Central memory CD8-positive, alpha-beta T cell (primary cell): ENCODE data around the gene UGT1A5.
"Not testable (repeated sequence)": the region's sequence is repeated elsewhere in the genome, so short reads cannot be mapped to it uniquely, and the experiment has no call there.

Experiments
- ATAC-seq: fragments of 150-1000 bp; cut with Tn5 transposase; replicated peaks from 2 replicates; pipeline ENCODE4 v1.10.0; 2022; ENCODE audit warnings: mild to moderate bottlenecking, moderate FRiP score, moderate number of reproducible peaks; ENCODE audit not compliant: poor library complexity, severe bottlenecking; ENCODE audit errors: extremely low read depth
- DNase-seq, 2 donors: peaks; one replicate each; pipeline ENCODE4 v3.0.0; 2021; ENCODE audit warnings: low spot score in 2 of 2
- H3K27ac Mint-ChIP-seq: one replicate; pipeline ENCODE4 v1.8.0; 2022; ENCODE audit warnings: low read depth, mild to moderate bottlenecking, moderate library complexity, mixed read lengths
- H3K27me3 Mint-ChIP-seq: one replicate; pipeline ENCODE4 v1.8.0; 2022; ENCODE audit warnings: mixed read lengths
- H3K36me3 Mint-ChIP-seq: one replicate; pipeline ENCODE4 v1.8.0; 2022; ENCODE audit warnings: mild to moderate bottlenecking, moderate library complexity, mixed read lengths; ENCODE audit not compliant: insufficient read depth
- H3K4me1 Mint-ChIP-seq: one replicate; pipeline ENCODE4 v1.8.0; 2022; ENCODE audit warnings: mixed read lengths
- H3K4me3 Mint-ChIP-seq: one replicate; pipeline ENCODE4 v1.8.0; 2022; ENCODE audit warnings: mild to moderate bottlenecking, moderate library complexity, mixed read lengths
- H3K9me3 Mint-ChIP-seq: one replicate; pipeline ENCODE4 v1.8.0; 2022; ENCODE audit warnings: mixed read lengths

UGT1A5 gene

DNA sequence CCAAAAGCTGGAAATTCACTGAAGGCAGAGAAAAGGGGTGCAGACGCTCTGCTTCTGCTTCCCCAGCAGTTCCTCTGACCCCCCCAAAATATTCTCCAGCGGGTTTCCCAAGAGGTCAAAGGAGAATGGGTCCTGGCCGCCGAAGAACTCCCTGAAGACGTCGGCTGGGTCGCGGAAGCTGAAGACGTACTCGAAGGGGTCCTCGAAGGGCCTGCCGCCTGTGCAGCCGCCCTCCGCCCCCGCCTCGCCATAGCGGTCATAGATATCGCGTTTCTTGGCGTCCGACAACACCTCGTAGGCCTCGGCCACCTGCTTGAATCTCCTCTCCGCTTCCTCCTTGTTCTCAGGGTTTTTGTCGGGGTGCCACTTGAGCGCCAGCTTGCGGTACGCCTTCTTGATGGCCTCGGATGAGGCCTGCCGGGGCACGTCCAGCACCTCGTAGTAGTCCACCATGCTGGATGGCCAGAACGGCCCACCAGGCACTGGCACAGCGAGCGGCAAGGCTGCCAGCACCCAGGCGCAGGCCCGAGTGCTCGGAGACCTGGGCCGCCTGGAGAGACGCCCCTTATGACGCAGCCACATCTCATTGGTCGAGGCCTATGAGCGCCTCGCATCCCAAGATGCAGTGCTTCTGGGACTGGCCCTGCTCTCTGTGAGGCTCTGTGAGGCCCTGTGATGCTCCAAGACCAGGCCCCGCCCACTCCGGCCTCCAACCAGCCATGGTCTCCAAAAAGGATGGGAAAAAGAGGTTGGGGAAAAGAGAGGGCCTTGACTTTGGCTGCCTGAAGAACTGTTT lies 31.0 kb downstream of the UGT1A5 start:
- DNase-seq, result no peak
- H3K9me3 Mint-ChIP-seq, result no peaks in the 10 kb centered on the region
- ATAC-seq, result no peak
- no peak overlapping the region for H3K4me3 Mint-ChIP-seq
- no peaks in the 10 kb centered on the region for H3K4me1 Mint-ChIP-seq
- peaks cover 60% of the 10 kb centered on the region for H3K27me3 Mint-ChIP-seq
- no peak overlapping the region for H3K27ac Mint-ChIP-seq
- no peaks in the 10 kb centered on the region for H3K36me3 Mint-ChIP-seq

- no peaks in the 10 kb centered on the region for H3K9me3 Mint-ChIP-seq
- H3K27me3 Mint-ChIP-seq, result peaks cover 60% of the 10 kb centered on the region
- ATAC-seq (no peak), DNase-seq (no peak)
- no peak overlapping the region for H3K27ac Mint-ChIP-seq
- H3K36me3 Mint-ChIP-seq, result no peaks in the 10 kb centered on the region
- no peaks in the 10 kb centered on the region for H3K4me1 Mint-ChIP-seq
- H3K4me3 Mint-ChIP-seq, result no peak overlapping the region
Observed at GRCh38 chr2:233745073-233745755, 32.5 kb downstream of the UGT1A5 start.

- not testable (repeated sequence) for H3K4me3 Mint-ChIP-seq, H3K27ac Mint-ChIP-seq, H3K36me3 Mint-ChIP-seq, H3K9me3 Mint-ChIP-seq, ATAC-seq, DNase-seq, H3K4me1 Mint-ChIP-seq
- peaks cover 58% of the 10 kb centered on the region for H3K27me3 Mint-ChIP-seq
Observed at GRCh38 chr2:233745838-233746237, 33.1 kb downstream of the UGT1A5 start.

- Mint-ChIP-seq H3K27ac (no peak overlapping the region), H3K4me3 (no peak overlapping the region), H3K9me3 (no peaks in the 10 kb centered on the region), H3K36me3 (no peaks in the 10 kb centered on the region), H3K4me1 (no peaks in the 10 kb centered on the region), H3K27me3 (peaks cover 58% of the 10 kb centered on the region)
- DNase-seq (no peak), ATAC-seq (no peak)
Observed at GRCh38 chr2:233746475-233747282, 34.0 kb downstream of the UGT1A5 start.

DNA sequence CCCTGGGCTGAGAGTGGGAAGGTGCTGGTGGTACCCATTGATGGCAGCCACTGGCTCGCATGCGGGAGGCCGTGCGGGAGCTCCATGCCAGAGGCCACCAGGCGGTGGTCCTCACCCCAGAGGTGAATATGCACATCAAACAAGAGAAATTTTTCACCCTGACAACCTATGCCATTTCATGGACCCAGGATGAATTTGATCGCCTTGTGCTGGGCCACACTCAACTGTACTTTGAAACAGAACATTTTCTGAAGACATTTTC lies 34.5 kb downstream of the UGT1A5 start:
- Mint-ChIP-seq H3K27ac (no peak overlapping the region), H3K27me3 (peaks cover 64% of the 10 kb centered on the region), H3K9me3 (no peaks in the 10 kb centered on the region), H3K4me3 (no peak overlapping the region), H3K4me1 (no peaks in the 10 kb centered on the region), H3K36me3 (no peaks in the 10 kb centered on the region)
- ATAC-seq (no peak), DNase-seq (no peak)

DNA sequence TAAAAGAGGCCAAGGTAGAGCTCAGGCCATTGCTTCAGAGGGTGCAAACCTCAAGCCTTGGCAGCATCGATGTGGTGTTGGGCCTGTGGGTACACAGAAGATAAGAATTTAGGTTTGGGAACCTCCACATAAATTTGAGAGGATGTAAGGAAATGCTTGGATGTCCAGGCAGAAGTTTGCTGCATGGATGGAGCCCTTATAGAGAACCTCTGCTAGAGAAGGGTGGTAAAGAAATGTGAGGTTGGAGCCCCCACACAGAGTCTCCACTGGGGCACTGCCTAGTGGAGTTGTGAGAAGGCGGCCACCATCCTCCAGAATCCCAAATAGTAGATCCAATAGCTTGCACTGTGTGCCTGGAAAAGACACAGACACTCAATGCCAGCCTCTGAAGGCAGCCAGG lies 38.0 kb downstream of the UGT1A5 start:
- H3K9me3 Mint-ChIP-seq, H3K27ac Mint-ChIP-seq, H3K4me1 Mint-ChIP-seq, H3K4me3 Mint-ChIP-seq, ATAC-seq, H3K36me3 Mint-ChIP-seq, DNase-seq: not testable (repeated sequence)
- H3K27me3 Mint-ChIP-seq, result peaks cover 80% of the 10 kb centered on the region

DNA sequence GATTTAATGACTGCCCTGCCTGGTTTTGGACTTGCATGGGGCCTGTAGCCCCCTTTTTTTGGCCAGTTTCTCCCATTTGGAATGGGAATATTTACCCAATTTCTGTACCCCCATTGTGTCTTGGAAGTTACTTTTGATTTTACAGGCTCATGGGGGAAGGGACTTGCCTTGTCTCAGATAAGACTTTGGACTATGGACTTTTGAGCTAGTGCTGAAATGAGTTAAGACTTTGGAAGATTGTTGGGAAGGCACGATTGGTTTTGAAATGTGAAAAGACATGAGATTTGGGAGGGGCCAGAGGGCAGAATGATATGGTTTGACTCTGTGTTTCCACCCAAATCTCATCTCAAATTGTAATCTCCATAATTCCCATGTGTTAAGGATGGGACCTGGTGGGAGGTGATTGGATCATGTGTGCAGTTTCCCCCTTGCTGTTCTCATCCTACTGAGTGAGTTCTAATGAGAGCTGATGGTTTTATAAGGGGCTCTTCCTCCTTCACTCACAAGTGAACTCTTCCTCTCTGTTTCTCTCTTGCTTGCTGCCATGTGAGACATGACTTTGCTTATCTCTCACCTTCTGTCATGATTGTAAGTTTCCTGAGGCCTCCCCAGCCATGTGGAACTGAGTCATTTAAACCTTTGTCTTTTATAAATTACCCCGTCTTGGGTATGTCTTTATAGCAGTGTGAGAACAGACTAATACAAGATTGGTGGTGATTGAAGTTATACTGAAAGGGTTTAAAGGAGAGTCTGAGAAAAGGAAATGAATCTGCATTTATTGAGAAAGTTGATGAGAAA lies 38.7 kb downstream of the UGT1A5 start:
- H3K9me3 Mint-ChIP-seq, result not testable (repeated sequence)

GRCh38 chr2:233754872-233755611 lies 42.3 kb downstream of the UGT1A5 start:
- no peak for ATAC-seq
- DNase-seq, result no peak
- Mint-ChIP-seq H3K27me3 (peaks cover 49% of the 10 kb centered on the region), H3K27ac (no peak overlapping the region), H3K4me1 (no peaks in the 10 kb centered on the region), H3K4me3 (no peak overlapping the region), H3K9me3 (no peaks in the 10 kb centered on the region), H3K36me3 (peaks cover 1% of the 10 kb centered on the region)

More for the DNA sequence above, 38.7 kb downstream of the UGT1A5 start:
- H3K4me3 Mint-ChIP-seq, H3K27ac Mint-ChIP-seq, H3K36me3 Mint-ChIP-seq, DNase-seq, ATAC-seq, H3K4me1 Mint-ChIP-seq: not testable (repeated sequence)
- peaks cover 76% of the 10 kb centered on the region for H3K27me3 Mint-ChIP-seq

DNA sequence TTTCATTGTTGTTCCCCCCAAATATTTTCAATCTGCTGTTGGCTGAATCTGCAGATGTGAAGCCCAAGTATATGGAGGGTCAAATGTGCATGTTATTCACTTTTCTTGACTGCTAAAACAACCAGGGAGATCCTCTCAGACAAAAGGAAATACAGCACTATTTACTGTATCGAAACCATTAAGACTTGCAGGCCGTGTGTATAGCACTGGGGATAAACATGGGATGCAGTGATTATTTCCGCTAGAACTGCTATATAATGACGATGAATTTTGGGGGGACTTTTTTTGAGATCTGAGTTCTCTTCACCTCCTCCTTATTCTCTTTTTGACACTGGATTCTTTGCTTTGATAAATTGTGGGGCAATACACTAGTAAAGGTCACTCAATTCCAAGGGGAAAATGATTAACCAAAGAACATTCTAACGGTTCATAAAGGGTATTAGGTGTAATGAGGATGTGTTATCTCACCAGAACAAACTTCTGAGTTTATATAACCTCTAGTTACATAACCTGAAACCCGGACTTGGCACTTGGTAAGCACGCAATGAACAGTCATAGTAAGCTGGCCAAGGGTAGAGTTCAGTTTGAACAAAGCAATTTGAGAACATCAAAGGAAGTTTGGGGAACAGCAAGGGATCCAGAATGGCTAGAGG lies 43.8 kb downstream of the UGT1A5 start:
- H3K4me1 Mint-ChIP-seq, result no peaks in the 10 kb centered on the region
- ATAC-seq (no peak), DNase-seq (no peak)
- no peaks in the 10 kb centered on the region for H3K9me3 Mint-ChIP-seq
- peaks cover 1% of the 10 kb centered on the region for H3K36me3 Mint-ChIP-seq
- H3K4me3 Mint-ChIP-seq, result no peak overlapping the region
- H3K27me3 Mint-ChIP-seq, result peaks cover 43% of the 10 kb centered on the region
- no peak overlapping the region for H3K27ac Mint-ChIP-seq

GRCh38 chr2:233758141-233758540 lies 45.4 kb downstream of the UGT1A5 start:
- Mint-ChIP-seq H3K4me3 (no peak overlapping the region), H3K9me3 (no peaks in the 10 kb centered on the region), H3K27ac (no peak overlapping the region), H3K27me3 (peaks cover 32% of the 10 kb centered on the region), H3K36me3 (peaks cover 1% of the 10 kb centered on the region), H3K4me1 (no peaks in the 10 kb centered on the region)
- DNase-seq, result no peak
- no peak for ATAC-seq

DNA sequence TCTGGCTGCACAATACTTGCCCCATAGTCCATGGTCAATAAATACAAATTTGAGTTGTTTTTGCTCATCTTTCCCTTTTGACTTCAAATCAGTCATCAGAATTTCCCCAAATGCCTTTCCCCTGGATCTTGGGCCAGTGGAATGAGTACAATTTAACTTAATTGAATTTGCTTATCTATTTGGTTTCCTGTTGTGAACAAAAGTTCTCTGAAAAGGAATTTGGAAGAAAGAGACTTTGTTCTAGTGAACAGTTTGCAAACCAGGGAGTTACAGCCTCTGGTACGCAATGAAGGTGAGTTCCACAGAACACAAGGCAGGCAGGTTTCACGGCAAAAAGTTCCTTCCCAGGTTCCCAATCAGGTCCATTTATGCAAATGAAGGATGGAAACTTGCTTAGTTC lies 46.1 kb downstream of the UGT1A5 start:
- H3K27me3 Mint-ChIP-seq, result peaks cover 32% of the 10 kb centered on the region
- H3K4me3 Mint-ChIP-seq, result no peak overlapping the region
- no peaks in the 10 kb centered on the region for H3K9me3 Mint-ChIP-seq
- DNase-seq, result no peak
- ATAC-seq, result no peak
- peaks cover 1% of the 10 kb centered on the region for H3K36me3 Mint-ChIP-seq
- no peaks in the 10 kb centered on the region for H3K4me1 Mint-ChIP-seq
- no peak overlapping the region for H3K27ac Mint-ChIP-seq
